H9 (cell line): ENCODE results near the gene TMEM145. TPM values are rescaled to one million over a fixed set of nuclear protein-coding genes. Genes with fewer than 3 reads are reported as not detected.

Experiments used
- DNase-seq: peaks from one replicate; pipeline ENCODE4 v3.0.0-alpha.2; 2017
- H2AFZ ChIP-seq: one replicate; pipeline ENCODE4 v1.6.1; 2013; ENCODE audit warnings: mild to moderate bottlenecking, low read length, control low read depth, moderate library complexity
- H2AK5ac ChIP-seq: 2 replicates; pipeline ENCODE4 v1.6.1; 2013; ENCODE audit warnings: low read length, control low read depth, mixed read lengths; ENCODE audit not compliant: insufficient read length
- H2BK120ac ChIP-seq: one replicate; pipeline ENCODE4 v1.6.1; 2013; ENCODE audit warnings: low read depth, mild to moderate bottlenecking, low read length, control low read depth, inconsistent platforms; ENCODE audit not compliant: poor library complexity, severe bottlenecking
- H2BK12ac ChIP-seq: 2 replicates; pipeline ENCODE4 v1.6.1; 2013; ENCODE audit warnings: low read length, control low read depth, mixed read lengths, low read depth; ENCODE audit not compliant: insufficient read length
- H2BK15ac ChIP-seq: 2 replicates; pipeline ENCODE4 v1.6.1; 2013; ENCODE audit warnings: low read depth, low read length, control low read depth
- H2BK20ac ChIP-seq: one replicate; pipeline ENCODE4 v1.6.1; 2013; ENCODE audit warnings: low read depth, mild to moderate bottlenecking, low read length, control low read depth, inconsistent platforms; ENCODE audit not compliant: poor library complexity, severe bottlenecking
- H2BK5ac ChIP-seq: 2 replicates; pipeline ENCODE4 v1.6.1; 2013; ENCODE audit warnings: low read length, control low read depth, mixed read lengths; ENCODE audit not compliant: insufficient read length
- H3K14ac ChIP-seq: 2 replicates; pipeline ENCODE4 v1.6.1; 2013; ENCODE audit warnings: low read length, control low read depth; ENCODE audit not compliant: insufficient read depth
- H3K18ac ChIP-seq: 2 replicates; pipeline ENCODE4 v1.6.1; 2013; ENCODE audit warnings: low read depth, mild to moderate bottlenecking, mixed read lengths, low read length, control low read depth; ENCODE audit not compliant: insufficient read length
- H3K23ac ChIP-seq: 2 replicates; pipeline ENCODE4 v1.6.1; 2013; ENCODE audit warnings: low read length, control low read depth, mixed read lengths, low read depth; ENCODE audit not compliant: insufficient read length
- H3K23me2 ChIP-seq: 2 replicates; pipeline ENCODE4 v1.6.1; 2013; ENCODE audit warnings: low read depth, mild to moderate bottlenecking, mixed read lengths, low read length, control low read depth; ENCODE audit not compliant: insufficient read length, poor library complexity, severe bottlenecking
- H3K27ac ChIP-seq: 2 replicates; pipeline ENCODE4 v1.5.1; 2013; ENCODE audit warnings: low read length, control low read depth, mixed read lengths, low read depth; ENCODE audit not compliant: insufficient read length
- H3K27me3 ChIP-seq: 2 replicates; pipeline ENCODE4 v1.6.1; 2013; ENCODE audit warnings: low read length, control low read depth, inconsistent platforms; ENCODE audit not compliant: insufficient read depth
- H3K4ac ChIP-seq: 2 replicates; pipeline ENCODE4 v1.6.1; 2013; ENCODE audit warnings: low read depth, mild to moderate bottlenecking, control low read depth, inconsistent platforms, low read length, moderate library complexity
- H3K4me1 ChIP-seq: 2 replicates; pipeline ENCODE4 v1.6.1; 2013; ENCODE audit warnings: low read length, control low read depth, inconsistent platforms; ENCODE audit not compliant: insufficient read depth
- H3K4me2 ChIP-seq: 2 replicates; pipeline ENCODE4 v1.6.1; 2013; ENCODE audit warnings: low read length, control low read depth, mixed read lengths; ENCODE audit not compliant: insufficient read length, insufficient read depth
- H3K56ac ChIP-seq: 2 replicates; pipeline ENCODE4 v1.6.1; 2013; ENCODE audit warnings: low read depth, mild to moderate bottlenecking, mixed read lengths, low read length, control low read depth; ENCODE audit not compliant: insufficient read length
- H3K79me1 ChIP-seq: 2 replicates; pipeline ENCODE4 v1.6.1; 2013; ENCODE audit warnings: low read depth, mild to moderate bottlenecking, moderate library complexity, low read length, control low read depth, inconsistent platforms; ENCODE audit not compliant: insufficient read depth, poor library complexity, severe bottlenecking
- H3K79me2 ChIP-seq: 2 replicates; pipeline ENCODE4 v1.6.1; 2013; ENCODE audit warnings: low read length, control low read depth, inconsistent platforms; ENCODE audit not compliant: insufficient read depth
- H3K9ac ChIP-seq: 2 replicates; pipeline ENCODE4 v1.6.1; 2013; ENCODE audit warnings: low read length, control low read depth, mixed read lengths; ENCODE audit not compliant: insufficient read length; ENCODE audit errors: extremely low read depth
- H3K9me3 ChIP-seq: one replicate; pipeline ENCODE4 v1.6.1; 2013; ENCODE audit warnings: low read depth, low read length, inconsistent platforms; ENCODE audit not compliant: control insufficient read depth
- H3T11ph ChIP-seq: one replicate; pipeline ENCODE4 v1.6.1; 2013; ENCODE audit warnings: mild to moderate bottlenecking, low read length, control low read depth, inconsistent platforms
- H4K20me1 ChIP-seq: one replicate; pipeline ENCODE4 v1.6.1; 2013; ENCODE audit not compliant: control insufficient read depth, insufficient read length, insufficient read depth
- H4K5ac ChIP-seq: 2 replicates; pipeline ENCODE4 v1.6.1; 2013; ENCODE audit warnings: low read depth, mild to moderate bottlenecking, mixed read lengths, low read length, control low read depth; ENCODE audit not compliant: insufficient read length
- H4K8ac ChIP-seq: replicated peaks from 2 replicates; pipeline ENCODE4 v1.6.1; 2013; ENCODE audit warnings: low read length, control low read depth, mixed read lengths, low read depth; ENCODE audit not compliant: insufficient read length
- H4K91ac ChIP-seq: 2 replicates; pipeline ENCODE4 v1.6.1; 2013; ENCODE audit warnings: low read depth, mild to moderate bottlenecking, moderate library complexity, mixed read lengths, low read length, control low read depth; ENCODE audit not compliant: insufficient read length
- H3K27ac Mint-ChIP-seq, 3 experiments: 2 replicates in 2 of 3; 3 replicates in 1 of 3; pipeline ENCODE4 v1.8.0; 2020 to 2021; ENCODE audit warnings: mixed read lengths in 3 of 3, mild to moderate bottlenecking in 1 of 3, moderate library complexity in 1 of 3
- H3K27me3 Mint-ChIP-seq: 2 replicates; pipeline ENCODE4 v1.8.0; 2021; ENCODE audit warnings: low read depth, mild to moderate bottlenecking, moderate library complexity, mixed read lengths
- H3K36me3 Mint-ChIP-seq, 3 experiments: 2 replicates in 2 of 3; 3 replicates in 1 of 3; pipeline ENCODE4 v1.8.0; 2020 to 2021; ENCODE audit warnings: low read depth in 3 of 3, mixed read lengths in 3 of 3; ENCODE audit not compliant: insufficient read depth in 1 of 3
- H3K4me1 Mint-ChIP-seq, 2 experiments: 2 replicates each; pipeline ENCODE4 v1.8.0; 2020; ENCODE audit warnings: mixed read lengths in 2 of 2
- H3K4me3 Mint-ChIP-seq, 2 experiments: 2 replicates in 1 of 2; 3 replicates in 1 of 2; pipeline ENCODE4 v1.8.0; 2020 to 2021; ENCODE audit warnings: mild to moderate bottlenecking in 2 of 2, mixed read lengths in 2 of 2, moderate library complexity in 1 of 2
- H3K9me3 Mint-ChIP-seq, 2 experiments: 2 replicates in 1 of 2; 3 replicates in 1 of 2; pipeline ENCODE4 v1.8.0; 2020; ENCODE audit warnings: mild to moderate bottlenecking in 2 of 2, mixed read lengths in 2 of 2, moderate library complexity in 1 of 2
- WGBS: extraction: QIAGEN DNeasy Blood & Tissue Kit; methylation state at CpG from one replicate; pipeline ENCODE4 v1.1.7; 2013; ENCODE audit warnings: missing lambda C conversion rate, low lambda C conversion rate, mixed read lengths; ENCODE audit not compliant: insufficient read length; ENCODE audit errors: extremely low coverage; 5-methylcytosine and 5-hydroxymethylcytosine counted together
- total RNA-seq: library from RNA; stranded (reverse); gene quantifications from 2 replicates; pipeline ENCODE4 v1.2.1, GENCODE V29; 2021
- TF ChIP-seq, protein P1 (sequence below): fragments of 200-600 bp; sonication (generic); conservative IDR thresholded peaks from 3 replicates; pipeline ENCODE4 v1.8.0; 2021; ENCODE audit warnings: antibody characterized with exemption, mild to moderate bottlenecking

The TMEM145 gene
- total RNA-seq, 1 experiment from 2014 or later: 4.5 TPM

DNA sequence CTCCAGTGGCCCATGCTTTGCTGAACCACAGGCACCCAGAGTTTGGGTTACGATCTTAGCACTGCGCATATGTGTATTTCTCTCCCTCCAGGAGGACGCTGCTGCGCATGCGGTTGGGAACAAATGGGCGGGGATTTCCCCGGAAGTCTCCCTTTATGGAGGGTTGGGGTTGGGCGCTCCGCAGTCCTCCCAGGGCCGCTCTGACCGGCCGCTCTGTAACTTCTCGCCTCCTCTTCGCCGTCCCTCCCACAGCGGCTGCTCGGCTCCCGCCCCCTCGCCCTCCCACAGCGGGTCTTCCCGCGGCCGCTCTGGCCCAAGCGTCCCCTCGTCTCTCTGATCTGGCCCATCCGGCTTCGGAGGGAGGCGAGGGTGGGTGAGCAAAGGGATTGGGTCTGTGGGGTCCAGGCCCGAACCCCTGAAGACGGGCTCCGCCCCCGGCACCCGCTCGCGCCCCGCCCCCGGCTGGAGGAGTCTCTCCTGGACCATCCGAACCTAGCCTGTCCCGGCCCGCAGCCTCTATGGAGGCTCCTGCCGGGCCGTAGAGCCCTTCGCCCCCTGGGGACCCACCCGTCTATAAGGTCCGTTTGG lies 12.3 kb downstream of the TMEM145 start, which contains the start of gene MEGF8:
MEGF8 (plus strand) TSS at position 328 of the 588 bp plus-strand sequence. CDS start 609 bp downstream, outside the sequence.
- H3T11ph ChIP-seq: no peak within 1 kb of the TSS
- peak within 1 kb of the TSS in 2 of 3 experiments; percentile 62 to 84; a peak in 5 of 7 replicates for H3K27ac Mint-ChIP-seq
- H2BK5ac ChIP-seq: no peak within 1 kb of the TSS
- peaks cover 0 to 3% (median 0%) of the 10 kb centered on the region in 3 experiments; a peak in 2 of 7 replicates for H3K36me3 Mint-ChIP-seq
- H2BK15ac ChIP-seq: no peak within 1 kb of the TSS
- H3K18ac ChIP-seq: no peak within 1 kb of the TSS
- no peak within 1 kb of the TSS for H2AFZ ChIP-seq
- no peaks in the 10 kb centered on the region for H4K20me1 ChIP-seq
- H3K79me1 ChIP-seq: peaks cover 9% of the 10 kb centered on the region
- peak within 1 kb of the TSS; percentile 62 for H3K4me2 ChIP-seq
- H3K23ac ChIP-seq: no peak within 1 kb of the TSS
- no CpG with 5 or more reads among the region's 45 CpGs for WGBS
- no peaks in the 10 kb centered on the region; the same call in 1 of the 2 replicates for H3K4me1 ChIP-seq
- no peak within 1 kb of the TSS for H2AK5ac ChIP-seq
- H2BK12ac ChIP-seq: no peak within 1 kb of the TSS
- H3K4ac ChIP-seq: no peak within 1 kb of the TSS
- H3K27me3 ChIP-seq: no peaks in the 10 kb centered on the region
- TF ChIP-seq, protein P1, sequence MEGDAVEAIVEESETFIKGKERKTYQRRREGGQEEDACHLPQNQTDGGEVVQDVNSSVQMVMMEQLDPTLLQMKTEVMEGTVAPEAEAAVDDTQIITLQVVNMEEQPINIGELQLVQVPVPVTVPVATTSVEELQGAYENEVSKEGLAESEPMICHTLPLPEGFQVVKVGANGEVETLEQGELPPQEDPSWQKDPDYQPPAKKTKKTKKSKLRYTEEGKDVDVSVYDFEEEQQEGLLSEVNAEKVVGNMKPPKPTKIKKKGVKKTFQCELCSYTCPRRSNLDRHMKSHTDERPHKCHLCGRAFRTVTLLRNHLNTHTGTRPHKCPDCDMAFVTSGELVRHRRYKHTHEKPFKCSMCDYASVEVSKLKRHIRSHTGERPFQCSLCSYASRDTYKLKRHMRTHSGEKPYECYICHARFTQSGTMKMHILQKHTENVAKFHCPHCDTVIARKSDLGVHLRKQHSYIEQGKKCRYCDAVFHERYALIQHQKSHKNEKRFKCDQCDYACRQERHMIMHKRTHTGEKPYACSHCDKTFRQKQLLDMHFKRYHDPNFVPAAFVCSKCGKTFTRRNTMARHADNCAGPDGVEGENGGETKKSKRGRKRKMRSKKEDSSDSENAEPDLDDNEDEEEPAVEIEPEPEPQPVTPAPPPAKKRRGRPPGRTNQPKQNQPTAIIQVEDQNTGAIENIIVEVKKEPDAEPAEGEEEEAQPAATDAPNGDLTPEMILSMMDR: peak; percentile 92
- no peak within 1 kb of the TSS for H3K27ac ChIP-seq
- H4K91ac ChIP-seq: no peak within 1 kb of the TSS
- H3K9me3 ChIP-seq: no peaks in the 10 kb centered on the region
- peak within 1 kb of the TSS; percentile 31 for H3K9ac ChIP-seq
- peaks cover 5% of the 10 kb centered on the region; the same call in 1 of the 2 replicates for H3K79me2 ChIP-seq
- H2BK120ac ChIP-seq: no peak within 1 kb of the TSS
- no peak within 1 kb of the TSS for H3K56ac ChIP-seq
- peaks cover 21 to 29% of the 10 kb centered on the region in 2 experiments for H3K4me1 Mint-ChIP-seq
- H2BK20ac ChIP-seq: no peak within 1 kb of the TSS
- H4K8ac ChIP-seq: no peak within 1 kb of the TSS
- no peaks in the 10 kb centered on the region for H3K9me3 Mint-ChIP-seq
- no peak within 1 kb of the TSS for H4K5ac ChIP-seq
- H3K27me3 Mint-ChIP-seq: peaks cover 43% of the 10 kb centered on the region
- DNase-seq: peak; percentile 99
- peak within 1 kb of the TSS; percentile 80 to 89 for H3K4me3 Mint-ChIP-seq
- no peak within 1 kb of the TSS for H3K14ac ChIP-seq
- H3K23me2 ChIP-seq: peaks cover 19% of the 10 kb centered on the region
